Stimulated activated CD4-positive, alpha-beta T cell treated with anti-CD3 and anti-CD28 coated beads, Interleukin-4, amount 100 ng/mL, for 4 hours (primary cell): Measurements from ENCODE around the gene ZMYM1.
"Not testable (repeated sequence)": the region's sequence is repeated elsewhere in the genome, so short reads cannot be mapped to it uniquely, and the experiment has no call there.

Experiments
- DNase-seq, 2 experiments: peaks; one replicate each; pipeline ENCODE4 v3.0.0-alpha.2; 2020

ZMYM1 gene

GRCh38 chr1:35080171-35080854, 1.1 kb downstream of the ZMYM1 start:
- no peak for DNase-seq

GRCh38 chr1:35085421-35085820, 6.2 kb downstream of the ZMYM1 start:
- no peak for DNase-seq

- DNase-seq: no peak
These were observed 18.0 kb downstream of the ZMYM1 start for GRCh38 chr1:35097224-35097623.

- DNase-seq: no peak
These were observed 31.9 kb downstream of the ZMYM1 start for GRCh38 chr1:35111106-35111505.

- DNase-seq: no peak
These were observed 33.5 kb downstream of the ZMYM1 start for GRCh38 chr1:35112668-35113067.

- DNase-seq: no peak
These were observed 36.5 kb downstream of the ZMYM1 start for GRCh38 chr1:35115459-35116383.

GRCh38 chr1:35120458-35121133, 41.4 kb downstream of the ZMYM1 start:
- no peak for DNase-seq

- no peak for DNase-seq
These were observed 43.1 kb downstream of the ZMYM1 start for GRCh38 chr1:35122311-35122710.

GRCh38 chr1:35126546-35126945, 47.4 kb downstream of the ZMYM1 start:
- no peak for DNase-seq

GRCh38 chr1:35129080-35129479, 49.9 kb downstream of the ZMYM1 start:
- no peak for DNase-seq

GRCh38 chr1:35136780-35137179, 57.6 kb downstream of the ZMYM1 start:
- DNase-seq: no peak

GRCh38 chr1:35137590-35137989, 58.4 kb downstream of the ZMYM1 start:
- not testable (repeated sequence) for DNase-seq

- DNase-seq: not testable (repeated sequence)
These were observed 63.1 kb downstream of the ZMYM1 start for GRCh38 chr1:35142294-35142693.

GRCh38 chr1:35142728-35143127, 63.5 kb downstream of the ZMYM1 start:
- not testable (repeated sequence) for DNase-seq

- no peak for DNase-seq
These were observed 64.7 kb downstream of the ZMYM1 start for GRCh38 chr1:35143737-35144508.

GRCh38 chr1:35145892-35146549, 66.8 kb downstream of the ZMYM1 start:
- not testable (repeated sequence) for DNase-seq

- DNase-seq: no peak
These were observed 72.0 kb downstream of the ZMYM1 start for GRCh38 chr1:35151220-35151619.

GRCh38 chr1:35164893-35165292, 85.7 kb downstream of the ZMYM1 start:
- no peak for DNase-seq
